DND-41 (cell line): ENCODE data around the gene SLC8A3.

Experiments used
- CTCF ChIP-seq: IDR thresholded peaks from 2 replicates; pipeline ENCODE4 v1.5.1; 2012; ENCODE audit warnings: borderline replicate concordance, low read length, moderate library complexity, mild to moderate bottlenecking; ENCODE audit not compliant: poor library complexity, severe bottlenecking; ENCODE audit errors: extremely low read depth
- EZH2 ChIP-seq: IDR thresholded peaks from 3 replicates; pipeline ENCODE4 v1.6.1; 2012; ENCODE audit warnings: borderline replicate concordance, low read depth, mild to moderate bottlenecking, moderate library complexity, low read length, inconsistent platforms; ENCODE audit not compliant: severe bottlenecking

GRCh38 chr14:70059545-70059944, 129.2 kb downstream of the SLC8A3 start:
- TF ChIP-seq CTCF (no peak), EZH2 (no peak)
